Stimulated activated naive B cell treated with anti-CD40 and anti-IgM and Interleukin-4, amounts not matched to agents 10 μg/mL and 1 μg/mL and 100 μg/mL, for 72 hours (primary cell): ENCODE data around the gene KNDC1.
"Not testable (repeated sequence)": the region's sequence is repeated elsewhere in the genome, so short reads cannot be mapped to it uniquely, and the experiment has no call there.

Source experiments
- ATAC-seq, 2 donors: fragments of 150-1000 bp; cut with Tn5 transposase; replicated peaks; 2 replicates each; pipeline ENCODE4 v1.10.0; 2021; ENCODE audit warnings: moderate library complexity in 1 of 2
- DNase-seq: peaks from one replicate; pipeline ENCODE4 v3.0.0; 2021
- H3K27ac Mint-ChIP-seq: one replicate; pipeline ENCODE4 v1.8.0; 2022; ENCODE audit warnings: mild to moderate bottlenecking, mixed read lengths
- H3K27me3 Mint-ChIP-seq, 2 donors: one replicate each; pipeline ENCODE4 v1.8.0; 2022; ENCODE audit warnings: mixed read lengths in 2 of 2
- H3K36me3 Mint-ChIP-seq, 2 donors: one replicate each; pipeline ENCODE4 v1.8.0; 2022; ENCODE audit warnings: mixed read lengths in 2 of 2, mild to moderate bottlenecking in 1 of 2
- H3K4me1 Mint-ChIP-seq, 2 donors: one replicate each; pipeline ENCODE4 v1.8.0; 2022; ENCODE audit warnings: mixed read lengths in 2 of 2, mild to moderate bottlenecking in 1 of 2
- H3K4me3 Mint-ChIP-seq, 2 donors: one replicate each; pipeline ENCODE4 v1.8.0; 2022; ENCODE audit warnings: mild to moderate bottlenecking in 2 of 2, mixed read lengths in 2 of 2, moderate library complexity in 1 of 2
- H3K9me3 Mint-ChIP-seq, 2 donors: one replicate each; pipeline ENCODE4 v1.8.0; 2022; ENCODE audit warnings: mixed read lengths in 2 of 2, mild to moderate bottlenecking in 1 of 2

KNDC1 gene

GRCh38 chr10:133221756-133222155 lies 61.7 kb downstream of the KNDC1 start:
- H3K9me3 Mint-ChIP-seq, H3K4me3 Mint-ChIP-seq, H3K27ac Mint-ChIP-seq, DNase-seq, H3K36me3 Mint-ChIP-seq, ATAC-seq: not testable (repeated sequence)
- Mint-ChIP-seq H3K4me1 (peaks cover 17 to 19% of the 10 kb centered on the region in 2 donors), H3K27me3 (peaks cover 33 to 53% of the 10 kb centered on the region in 2 donors)

GRCh38 chr10:133224076-133224475 lies 64.1 kb downstream of the KNDC1 start:
- Mint-ChIP-seq H3K36me3 (peaks cover 0 to 5% of the 10 kb centered on the region in 2 donors), H3K27me3 (peaks cover 46 to 71% of the 10 kb centered on the region in 2 donors), H3K27ac (no peak overlapping the region), H3K9me3 (no peaks in the 10 kb centered on the region), H3K4me3 (no peak overlapping the region), H3K4me1 (peaks cover 20% of the 10 kb centered on the region in 2 donors)
- ATAC-seq (no peak), DNase-seq (no peak)

GRCh38 chr10:133224756-133225372 lies 64.8 kb downstream of the KNDC1 start:
- Mint-ChIP-seq H3K27me3 (peaks cover 52 to 73% of the 10 kb centered on the region in 2 donors), H3K4me1 (peaks cover 23 to 27% of the 10 kb centered on the region in 2 donors)
- ATAC-seq, result no peak

GRCh38 chr10:133225707-133226191 lies 65.7 kb downstream of the KNDC1 start:
- peaks cover 3 to 5% of the 10 kb centered on the region in 2 donors for H3K36me3 Mint-ChIP-seq
- DNase-seq (no peak), ATAC-seq (peak; percentile 66 to 67)
- H3K27me3 Mint-ChIP-seq, result peaks cover 51 to 74% of the 10 kb centered on the region in 2 donors
- no peaks in the 10 kb centered on the region for H3K9me3 Mint-ChIP-seq
- H3K4me1 Mint-ChIP-seq, result peaks cover 24 to 27% of the 10 kb centered on the region in 2 donors
- H3K27ac Mint-ChIP-seq, result peak overlapping the region; percentile 47
- H3K4me3 Mint-ChIP-seq, result peak overlapping the region; percentile 51 to 59

More at GRCh38 chr10:133224756-133225372, 64.8 kb downstream of the KNDC1 start:
- Mint-ChIP-seq H3K36me3 (peaks cover 3 to 5% of the 10 kb centered on the region in 2 donors), H3K9me3 (no peaks in the 10 kb centered on the region), H3K4me3 (no peak overlapping the region), H3K27ac (no peak overlapping the region)
- DNase-seq, result no peak

GRCh38 chr10:133226251-133226808 lies 66.3 kb downstream of the KNDC1 start:
- DNase-seq, result no peak
- H3K27me3 Mint-ChIP-seq, result peaks cover 48 to 73% of the 10 kb centered on the region in 2 donors

GRCh38 chr10:133227256-133227655 lies 67.2 kb downstream of the KNDC1 start:
- no peak overlapping the region for H3K4me3 Mint-ChIP-seq
- no peaks in the 10 kb centered on the region for H3K9me3 Mint-ChIP-seq
- ATAC-seq, result no peak
- peaks cover 54 to 77% of the 10 kb centered on the region in 2 donors for H3K27me3 Mint-ChIP-seq
- peaks cover 3% of the 10 kb centered on the region in 2 donors for H3K36me3 Mint-ChIP-seq
- no peak overlapping the region for H3K27ac Mint-ChIP-seq
- DNase-seq, result no peak
- H3K4me1 Mint-ChIP-seq, result peaks cover 26 to 36% of the 10 kb centered on the region in 2 donors

More at GRCh38 chr10:133226251-133226808, 66.3 kb downstream of the KNDC1 start:
- peaks cover 24 to 30% of the 10 kb centered on the region in 2 donors for H3K4me1 Mint-ChIP-seq
- H3K9me3 Mint-ChIP-seq, result no peaks in the 10 kb centered on the region
- H3K27ac Mint-ChIP-seq, result no peak overlapping the region
- ATAC-seq, result peak; percentile 48 to 59
- peaks cover 3% of the 10 kb centered on the region in 2 donors for H3K36me3 Mint-ChIP-seq
- peak overlapping the region in 1 of 2 donors; percentile 59 for H3K4me3 Mint-ChIP-seq

GRCh38 chr10:133229265-133230043 lies 69.4 kb downstream of the KNDC1 start:
- no peak for DNase-seq
- peak overlapping the region; percentile 48 to 82 for H3K4me3 Mint-ChIP-seq
- H3K9me3 Mint-ChIP-seq, result no peaks in the 10 kb centered on the region
- ATAC-seq, result no peak
- peak overlapping the region; percentile 89 for H3K27ac Mint-ChIP-seq
- H3K27me3 Mint-ChIP-seq, result peaks cover 50 to 83% of the 10 kb centered on the region in 2 donors
- H3K36me3 Mint-ChIP-seq, result peaks cover 1 to 3% of the 10 kb centered on the region in 2 donors
- H3K4me1 Mint-ChIP-seq, result peaks cover 26 to 36% of the 10 kb centered on the region in 2 donors

GRCh38 chr10:133230044-133230361 lies 70.0 kb downstream of the KNDC1 start, which contains the start of gene UTF1:
Gene UTF1 (plus strand): TSS chr10:133230217. CDS start chr10:133230289, 72 bp downstream.
- Mint-ChIP-seq H3K9me3 (no peaks in the 10 kb centered on the region), H3K27me3 (peaks cover 50 to 82% of the 10 kb centered on the region in 2 donors), H3K4me1 (peaks cover 28 to 37% of the 10 kb centered on the region in 2 donors), H3K27ac (peak within 1 kb of the TSS; percentile 89), H3K4me3 (peak within 1 kb of the TSS; percentile 82), H3K36me3 (peaks cover 1 to 3% of the 10 kb centered on the region in 2 donors)
- DNase-seq, result no peak
- ATAC-seq, result no peak

GRCh38 chr10:133230387-133231195 lies 70.6 kb downstream of the KNDC1 start:
- Mint-ChIP-seq H3K36me3 (peaks cover 1 to 3% of the 10 kb centered on the region in 2 donors), H3K27me3 (peaks cover 49 to 81% of the 10 kb centered on the region in 2 donors), H3K9me3 (no peaks in the 10 kb centered on the region), H3K4me1 (peaks cover 25 to 38% of the 10 kb centered on the region in 2 donors), H3K4me3 (peak overlapping the region; percentile 73 to 82), H3K27ac (no peak overlapping the region)
- ATAC-seq (peak; percentile 51 to 63), DNase-seq (peak; percentile 43)

GRCh38 chr10:133231244-133231945 lies 71.4 kb downstream of the KNDC1 start:
- Mint-ChIP-seq H3K27ac (peak overlapping the region; percentile 73), H3K4me1 (peaks cover 21 to 35% of the 10 kb centered on the region in 2 donors), H3K27me3 (peaks cover 48 to 78% of the 10 kb centered on the region in 2 donors), H3K36me3 (peaks cover 1 to 3% of the 10 kb centered on the region in 2 donors), H3K4me3 (peak overlapping the region; percentile 65 to 69), H3K9me3 (no peaks in the 10 kb centered on the region)
- no peak for ATAC-seq
- no peak for DNase-seq

GRCh38 chr10:133231946-133232574 lies 72.0 kb downstream of the KNDC1 start:
- Mint-ChIP-seq H3K36me3 (peaks cover 1 to 3% of the 10 kb centered on the region in 2 donors), H3K9me3 (no peaks in the 10 kb centered on the region), H3K4me1 (peaks cover 17 to 29% of the 10 kb centered on the region in 2 donors), H3K27ac (no peak overlapping the region), H3K27me3 (peaks cover 41 to 71% of the 10 kb centered on the region in 2 donors), H3K4me3 (no peak overlapping the region)
- ATAC-seq (no peak), DNase-seq (no peak)

GRCh38 chr10:133234796-133235195 lies 74.8 kb downstream of the KNDC1 start:
- Mint-ChIP-seq H3K4me3 (peak overlapping the region; percentile 69 to 74), H3K27me3 (peaks cover 37 to 72% of the 10 kb centered on the region in 2 donors), H3K4me1 (peaks cover 17 to 38% of the 10 kb centered on the region in 2 donors), H3K27ac (peak overlapping the region; percentile 69)
- not testable (repeated sequence) for DNase-seq, H3K9me3 Mint-ChIP-seq, ATAC-seq, H3K36me3 Mint-ChIP-seq
